LoVo (cell line): ENCODE measurements around the gene MYL5.
"Not testable (repeated sequence)": the region's sequence is repeated elsewhere in the genome, so short reads cannot be mapped to it uniquely, and the experiment has no call there.

Source experiments
- DNase-seq: peaks from one replicate; pipeline ENCODE4 v3.0.0-alpha.2; 2016; ENCODE audit warnings: low spot score

Gene MYL5

DNA sequence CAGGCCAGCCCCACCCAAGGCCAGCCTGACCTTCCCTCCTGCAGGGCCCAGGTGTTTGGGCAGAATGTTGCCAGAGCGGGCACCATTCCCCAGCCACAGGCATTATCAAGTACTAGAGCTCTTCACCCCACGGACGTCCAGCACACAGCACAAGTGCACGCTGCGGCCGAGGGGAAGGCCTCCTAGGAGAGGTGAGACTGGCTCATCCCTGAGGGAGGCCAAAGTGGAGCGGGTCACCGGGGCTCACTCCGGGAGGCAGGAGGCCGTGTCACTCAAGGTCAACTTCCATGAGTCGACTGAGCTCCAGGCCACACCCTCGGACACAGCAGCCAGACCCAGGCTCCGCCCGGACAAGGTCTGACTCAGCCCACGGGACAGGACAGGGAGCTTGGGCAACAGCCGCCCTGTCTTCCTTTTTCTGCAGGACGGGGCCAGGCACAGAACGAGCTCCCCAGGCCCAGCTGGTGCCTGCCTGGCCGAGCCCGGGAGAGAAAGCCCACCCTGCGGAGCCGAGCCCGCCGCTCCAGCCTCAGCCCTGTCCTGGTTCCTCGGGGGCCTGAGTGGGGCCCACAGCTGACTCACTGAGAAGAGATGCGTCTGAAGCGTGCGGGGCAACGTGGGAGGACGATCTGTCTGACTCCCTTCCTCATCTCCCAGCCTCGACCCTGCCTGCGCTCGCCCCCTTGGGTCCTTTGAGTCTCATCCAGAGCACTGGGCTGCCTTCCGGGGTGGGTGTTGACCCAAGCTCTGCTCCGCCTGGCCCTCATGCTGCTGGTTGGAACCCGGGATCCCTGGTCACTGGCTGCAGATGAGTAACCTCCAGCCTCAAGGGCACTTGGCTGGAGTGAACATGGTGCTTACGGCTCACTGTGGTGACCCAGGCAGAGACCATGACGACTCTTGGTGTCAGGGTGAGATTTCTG lies 13.0 kb downstream of the MYL5 start:
- peak; percentile 77 for DNase-seq

DNA sequence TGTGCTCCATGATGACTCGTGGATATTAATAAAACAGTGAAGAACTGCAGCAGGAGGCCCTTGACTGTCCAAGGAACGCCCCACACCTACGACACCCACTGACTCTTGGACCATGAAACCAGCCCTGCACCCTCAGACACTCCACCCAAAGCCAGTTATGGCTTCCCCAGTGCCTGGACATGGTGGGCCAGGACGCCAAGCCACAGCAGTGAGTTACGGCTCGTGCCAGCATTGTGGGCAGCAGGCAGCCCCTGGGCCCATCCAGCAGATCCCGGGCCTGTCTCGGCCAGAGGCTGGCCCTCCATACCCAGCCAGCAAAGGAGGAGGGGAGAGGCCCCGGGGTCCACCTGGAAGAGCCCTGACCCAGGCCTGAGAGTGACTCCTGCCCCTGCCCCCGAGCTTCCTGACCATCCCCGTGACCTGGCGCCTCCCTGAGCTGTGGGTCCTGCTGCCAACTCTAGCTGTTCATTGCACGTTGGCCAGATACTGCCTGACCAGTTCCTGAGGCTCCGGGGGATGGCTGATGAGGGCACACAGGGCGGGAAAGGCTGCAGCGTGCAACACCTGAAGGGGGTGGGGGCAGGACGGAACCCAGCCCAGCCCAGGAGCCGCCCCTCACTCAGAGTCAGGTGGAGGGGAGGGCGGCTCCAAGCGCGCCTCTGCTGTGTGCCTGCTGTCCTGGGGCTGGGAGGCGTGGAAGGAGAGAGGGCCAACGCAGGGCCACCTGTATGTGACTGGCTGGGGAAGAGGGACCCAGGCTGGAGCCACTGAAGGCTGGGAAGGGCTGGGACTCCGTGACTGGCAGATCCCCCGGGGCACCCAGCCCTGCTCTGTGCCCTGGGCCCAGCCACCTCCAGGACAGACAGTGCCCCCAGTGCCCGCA lies 13.9 kb downstream of the MYL5 start:
- no peak for DNase-seq

DNA sequence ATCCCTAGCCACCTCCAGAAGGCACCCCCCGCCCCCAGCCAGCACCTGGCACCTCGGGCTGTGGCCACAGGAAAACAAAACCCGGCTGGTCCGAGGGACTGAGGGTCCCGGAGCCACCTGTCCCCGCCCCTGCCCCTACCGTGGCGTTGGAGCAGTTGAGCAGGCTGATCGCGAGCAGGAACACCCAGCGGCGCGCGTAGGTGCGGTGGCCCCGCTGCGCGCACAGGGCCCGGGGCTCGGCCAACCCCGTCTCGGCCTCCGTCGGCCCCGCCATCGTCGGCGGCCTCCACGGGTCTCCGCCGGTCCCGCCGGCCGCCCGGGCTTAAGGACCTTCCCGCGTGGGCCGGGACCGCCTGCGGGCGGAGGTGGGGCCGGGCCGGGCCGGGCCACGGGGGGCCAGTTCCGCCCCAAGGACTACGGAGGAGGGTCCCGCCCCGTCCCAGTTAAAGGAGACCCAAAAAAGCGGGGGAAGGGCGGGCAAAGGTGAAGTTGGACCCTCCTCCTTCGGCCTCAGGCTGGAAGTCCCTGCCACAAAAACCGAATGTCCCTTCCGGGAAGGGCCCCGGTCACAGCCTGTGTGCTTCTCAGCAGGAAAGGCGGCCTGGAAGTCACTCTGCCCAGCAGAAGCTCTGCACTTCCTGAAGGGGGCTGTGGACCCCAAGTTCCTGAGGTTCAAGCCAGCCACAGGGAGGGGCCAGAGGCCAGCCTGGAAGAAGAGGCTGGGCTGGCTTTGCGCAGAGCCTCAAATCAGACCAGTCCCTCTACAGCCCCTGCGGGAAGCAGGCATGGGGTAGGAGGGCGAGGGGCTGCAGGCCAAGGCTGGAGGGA lies 14.7 kb downstream of the MYL5 start, which contains the start of gene SLC49A3:
SLC49A3 (minus strand) TSS at position 298 of the 828 bp plus-strand sequence; CDS start at position 274, 24 bp downstream.
- DNase-seq, result no peak

DNA sequence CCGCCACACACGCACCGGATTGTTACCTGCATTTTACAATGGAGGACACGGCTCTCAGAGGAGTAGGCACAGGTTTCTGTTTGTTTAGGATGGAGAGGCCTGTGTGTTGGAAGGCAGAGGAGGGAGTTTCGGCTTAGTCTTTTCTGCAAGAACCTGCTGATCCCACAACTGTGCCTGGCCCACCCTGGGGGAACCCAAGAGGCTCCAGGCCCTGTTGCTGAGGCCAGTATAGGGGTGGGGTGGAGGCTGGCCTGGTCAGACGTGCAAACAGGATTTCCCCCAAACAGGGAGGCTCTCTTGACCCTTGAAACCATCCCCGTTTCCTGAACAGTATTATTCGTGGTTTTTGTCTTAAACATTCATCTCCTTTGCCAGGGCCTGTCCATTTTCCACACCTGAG lies 15.4 kb downstream of the MYL5 start:
- DNase-seq, result no peak

DNA sequence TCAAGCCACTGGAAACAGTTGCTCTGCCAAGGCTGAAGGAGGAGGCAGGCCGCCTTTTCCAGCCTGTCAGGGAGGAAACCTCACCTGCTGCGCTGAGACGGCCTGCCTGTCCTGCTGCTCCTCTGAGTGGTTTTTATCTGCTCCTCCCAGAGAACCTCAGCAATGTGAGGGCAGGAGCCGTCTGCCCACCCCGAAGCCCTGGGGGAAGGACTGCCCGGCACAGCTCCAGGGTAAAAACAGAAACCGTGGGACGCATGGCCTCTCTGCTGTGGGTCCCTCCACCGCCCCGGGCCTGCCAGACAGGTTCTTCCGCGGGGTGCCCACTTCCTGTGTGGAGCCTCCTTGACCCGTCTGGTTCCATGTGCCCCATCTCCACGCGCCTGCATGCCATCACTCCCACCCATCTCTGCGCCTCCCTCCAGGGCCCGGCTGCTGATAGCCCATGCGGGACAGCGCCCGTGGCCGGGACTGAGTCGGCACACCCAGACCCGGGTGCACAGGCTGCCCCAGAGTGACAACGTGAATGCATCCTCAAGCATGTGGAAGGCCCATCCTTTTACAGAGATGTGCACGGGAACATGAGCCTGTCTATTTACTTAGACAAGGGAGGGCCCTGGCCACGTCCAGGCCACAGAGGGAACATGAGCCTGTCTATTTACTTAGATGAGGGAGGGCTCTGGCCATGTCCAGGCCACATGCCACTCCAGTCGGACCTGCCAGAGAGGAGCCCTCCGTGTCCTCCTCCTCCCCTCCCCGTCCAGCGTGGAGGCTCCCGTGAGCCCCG lies 18.6 kb downstream of the MYL5 start:
- DNase-seq, result no peak

DNA sequence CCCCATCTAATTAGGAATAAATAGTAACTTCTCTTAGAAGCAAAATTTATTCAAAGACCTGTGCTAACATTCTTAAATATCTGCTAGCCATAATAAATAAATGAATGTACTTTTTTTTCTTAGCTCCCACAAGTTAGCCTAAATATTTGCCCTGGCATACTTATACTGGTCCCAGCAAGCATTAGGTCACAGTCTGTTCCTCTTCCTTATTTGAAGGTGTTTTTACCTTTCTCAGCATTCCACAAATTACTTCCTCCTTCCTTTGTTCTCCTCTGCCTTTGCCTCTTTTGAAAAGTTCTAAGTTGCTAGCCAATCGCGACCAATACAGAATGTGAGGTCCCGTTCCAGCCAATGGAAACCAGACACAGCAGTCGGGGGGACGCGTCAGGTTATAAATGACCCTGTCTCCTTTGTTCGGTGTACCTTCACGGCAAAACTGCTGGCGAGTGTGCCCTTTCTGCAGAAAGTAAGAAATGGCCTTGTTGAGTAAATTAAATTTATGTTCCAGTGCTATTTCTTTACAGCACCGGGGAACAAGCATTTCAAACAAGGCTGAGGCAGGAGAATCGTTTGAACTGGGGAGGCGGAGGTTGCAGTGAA lies 20.1 kb downstream of the MYL5 start:
- not testable (repeated sequence) for DNase-seq

DNA sequence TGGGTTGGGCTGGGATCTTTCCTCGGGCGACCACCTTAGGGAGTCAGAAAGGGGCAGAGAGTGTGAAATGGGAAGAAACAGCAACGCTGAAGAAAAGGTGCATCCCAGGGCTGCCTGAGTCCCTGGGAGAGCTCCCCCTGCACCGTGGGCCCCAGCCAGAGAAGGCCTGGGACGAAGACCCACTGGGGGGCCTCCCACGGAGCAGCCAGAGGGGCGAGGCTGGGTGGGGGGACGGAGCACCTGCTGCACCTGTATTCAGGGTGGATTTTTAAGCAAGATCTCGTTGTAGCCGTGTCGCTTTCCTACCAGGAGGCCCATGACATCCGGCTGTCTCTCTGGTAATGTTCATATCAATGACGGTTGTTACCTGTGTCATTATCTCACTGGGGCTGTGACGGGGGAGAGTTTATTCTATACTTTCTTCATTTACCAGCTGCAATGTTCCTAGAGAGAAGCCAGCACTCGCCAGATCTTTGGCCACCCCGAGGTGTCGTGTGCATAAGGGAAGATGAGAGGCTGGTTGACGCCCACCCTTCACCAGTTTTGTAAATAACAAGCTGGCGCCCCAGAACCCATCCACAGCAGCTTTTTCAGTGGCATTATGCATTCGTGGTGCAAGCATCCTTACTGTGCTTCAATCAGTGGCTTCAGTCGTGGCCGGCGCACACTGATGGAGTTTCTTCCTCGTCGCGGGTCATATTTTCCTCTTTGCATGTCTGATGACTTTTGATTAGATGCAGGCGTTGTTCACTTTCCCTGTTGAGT lies 25.7 kb downstream of the MYL5 start:
- no peak for DNase-seq

DNA sequence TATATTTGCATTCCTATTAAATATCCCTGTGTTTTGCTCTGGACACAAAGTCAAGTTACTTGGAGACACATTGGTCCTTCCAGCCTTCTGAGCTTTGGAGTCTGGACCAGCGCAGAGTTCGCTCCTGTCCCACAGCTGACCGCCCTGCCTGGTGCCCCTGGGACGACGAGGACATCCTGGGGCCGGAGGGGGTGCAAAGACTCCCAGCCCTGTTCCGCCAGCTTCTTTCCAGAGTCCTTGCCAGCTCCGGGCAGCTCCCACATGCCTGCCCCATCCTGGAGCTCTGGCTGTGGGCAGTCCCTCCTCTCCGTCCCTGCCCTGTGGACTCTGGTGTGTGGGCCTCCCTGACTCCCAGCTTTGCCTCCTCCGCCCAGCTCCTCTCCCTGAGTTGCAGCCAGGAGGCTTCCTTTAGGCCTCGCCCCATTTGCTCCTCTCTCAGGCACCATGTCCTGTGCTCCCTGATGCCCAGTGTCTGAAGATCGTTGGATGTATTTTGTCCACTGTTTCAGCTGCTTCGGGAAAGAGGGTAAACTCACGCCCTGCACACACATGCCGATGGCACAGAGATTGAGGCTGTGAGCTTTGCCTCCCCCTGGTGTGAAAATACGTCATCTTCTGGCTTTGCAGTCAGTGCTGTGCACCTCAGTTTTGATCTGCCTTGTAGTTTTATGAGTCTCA lies 26.4 kb downstream of the MYL5 start:
- DNase-seq, result no peak

DNA sequence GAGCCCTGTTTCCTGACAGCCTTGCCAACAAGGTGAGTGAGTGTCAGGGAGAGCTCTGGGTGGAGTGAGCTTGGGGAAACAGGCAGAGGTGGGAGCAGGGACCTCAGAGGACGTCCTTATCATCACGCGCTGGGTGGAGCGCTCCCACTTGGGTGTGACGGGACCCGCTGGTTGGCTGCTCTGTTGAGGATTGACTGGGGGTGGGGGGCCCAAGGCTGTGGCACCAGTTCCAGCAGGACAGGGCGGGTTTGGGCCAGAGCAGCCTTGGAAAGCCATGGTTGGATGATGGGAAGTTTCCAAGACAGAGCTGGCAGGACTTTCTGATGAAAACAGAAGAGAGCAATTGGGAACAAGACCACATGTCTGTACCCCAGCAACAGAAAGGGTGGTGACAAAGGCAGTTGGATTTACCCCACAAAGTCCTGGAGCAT lies 28.3 kb downstream of the MYL5 start:
- DNase-seq, result no peak

DNA sequence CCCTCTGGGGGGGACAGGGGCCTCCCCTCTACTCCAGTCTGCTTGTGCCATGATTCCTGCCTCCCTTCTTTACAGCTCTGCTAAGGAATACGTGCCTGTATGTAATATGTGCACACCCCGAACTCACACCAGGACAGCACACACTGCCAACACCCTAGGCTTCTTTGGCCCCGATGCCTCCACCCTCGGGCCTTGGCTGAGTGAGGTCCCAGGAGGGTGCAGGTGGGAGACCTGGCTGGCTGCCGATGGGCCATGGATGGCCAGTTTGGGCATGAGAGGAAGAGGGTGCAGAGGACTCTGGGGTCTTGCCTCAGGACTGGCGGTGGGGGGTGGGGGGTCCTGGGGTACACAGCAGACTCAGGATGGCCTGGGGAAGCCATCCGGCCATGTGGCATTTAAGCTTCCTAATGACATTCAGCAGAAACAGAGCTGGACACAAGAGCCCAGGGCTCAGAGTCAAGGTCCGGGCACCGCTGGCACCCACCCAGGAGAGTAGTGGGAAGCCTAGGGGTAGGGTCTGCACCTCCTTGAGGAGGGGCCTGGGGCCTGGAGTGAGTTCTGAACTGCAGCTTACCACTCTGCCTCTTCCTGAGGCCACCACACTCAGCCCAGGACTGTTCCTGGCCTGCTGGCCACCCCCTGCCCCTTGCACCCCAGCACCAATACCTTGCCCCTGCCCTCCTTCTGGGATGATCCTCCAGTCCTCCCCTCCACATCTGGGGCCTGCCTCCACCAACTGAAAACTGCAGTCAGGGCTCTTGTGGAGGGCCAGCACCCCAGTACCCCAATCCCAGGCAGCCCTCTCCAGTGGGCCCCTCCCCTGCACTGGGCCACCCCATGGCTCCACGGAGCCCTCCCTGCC lies 29.2 kb downstream of the MYL5 start:
- no peak for DNase-seq

DNA sequence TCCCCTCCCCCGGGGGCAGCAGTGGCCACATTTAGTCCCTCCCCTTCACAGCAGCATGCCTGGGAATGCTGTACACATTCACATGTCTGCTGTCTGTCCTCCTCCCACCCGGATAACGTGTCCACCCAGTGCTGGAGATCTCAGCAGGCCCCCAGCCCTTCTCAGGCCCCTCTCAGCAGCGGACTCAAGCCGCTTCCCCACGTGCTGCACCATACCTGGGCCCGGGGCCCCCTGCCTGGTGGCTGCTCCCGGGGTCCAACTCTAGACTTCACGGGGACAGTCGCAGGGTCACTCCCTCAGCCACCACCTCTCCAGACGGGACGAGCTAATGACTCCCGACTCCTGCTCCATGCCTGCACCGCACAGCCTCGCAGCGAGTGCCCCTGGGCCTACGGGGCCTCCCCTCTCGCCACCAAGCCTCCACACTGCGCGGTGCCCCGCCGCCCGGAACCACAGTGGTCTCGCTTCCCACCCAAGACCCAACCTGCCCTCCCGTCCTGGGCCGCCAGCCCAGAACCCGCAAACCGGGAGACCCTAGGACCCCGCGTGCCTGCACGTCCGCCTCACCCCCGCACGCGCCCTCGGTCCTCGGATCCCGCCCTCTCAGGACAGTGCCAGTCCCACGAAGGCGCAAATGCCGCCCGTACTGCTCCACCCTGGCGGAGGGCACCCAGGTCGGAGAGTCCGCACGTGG lies 30.0 kb downstream of the MYL5 start:
- no peak for DNase-seq

DNA sequence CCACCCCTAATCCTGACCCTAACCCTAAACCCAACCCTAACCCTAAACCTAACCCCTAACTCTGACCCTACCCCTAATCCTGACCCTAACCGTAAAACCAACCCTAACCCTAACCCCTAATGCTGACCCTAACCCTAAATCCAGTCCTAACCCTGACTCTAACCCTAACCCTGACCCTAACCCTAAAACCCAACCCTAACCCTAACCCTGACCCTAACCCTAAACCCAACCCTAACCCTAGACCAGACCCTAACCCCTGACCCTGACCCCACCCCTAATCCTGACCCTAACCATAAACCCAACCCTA lies 30.6 kb downstream of the MYL5 start:
- DNase-seq, result no peak

DNA sequence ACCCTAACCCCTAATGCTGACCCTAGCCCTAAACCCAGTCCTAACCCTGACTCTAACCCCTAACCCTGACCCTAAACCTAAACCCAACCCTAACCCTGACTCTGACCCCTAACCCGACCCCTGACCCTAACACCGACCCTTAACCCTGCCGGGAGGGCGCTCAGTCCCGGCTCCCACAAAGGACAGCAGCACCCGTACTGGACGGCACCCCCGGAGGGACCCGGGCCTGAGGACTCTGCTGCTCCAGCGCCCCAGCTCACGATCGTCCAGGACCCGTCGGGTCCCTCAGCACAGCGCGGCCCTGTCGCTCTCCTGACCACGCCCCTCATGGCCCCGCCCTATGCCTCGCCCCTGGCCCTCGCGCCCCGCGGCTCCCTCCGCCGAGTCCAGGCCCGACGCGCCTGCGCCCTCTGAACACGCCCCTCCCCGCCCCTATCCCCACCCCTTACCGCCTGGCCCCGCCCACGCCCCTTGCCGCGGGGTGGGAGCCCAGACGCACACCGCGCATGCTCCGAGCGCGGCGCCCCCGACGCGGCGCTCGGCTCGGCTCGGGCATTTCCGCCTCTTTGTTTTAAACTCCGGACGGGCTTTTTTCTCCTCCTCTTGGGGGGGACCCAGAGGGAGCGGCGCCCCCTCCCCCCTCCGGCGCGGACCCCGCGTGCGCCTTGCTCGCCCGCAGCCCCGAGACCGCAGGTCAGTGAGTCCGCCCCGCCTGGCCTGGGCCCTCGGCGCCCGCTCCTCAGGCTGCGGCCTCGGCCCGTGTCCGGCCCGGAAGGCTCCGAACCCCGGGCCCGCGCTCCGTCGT lies 31.1 kb downstream of the MYL5 start, which contains the start of gene PCGF3:
PCGF3 (plus strand) TSS at position 555 of the 805 bp plus-strand sequence. CDS start 27,849 bp downstream, outside the sequence.
- peak; percentile 96 for DNase-seq

DNA sequence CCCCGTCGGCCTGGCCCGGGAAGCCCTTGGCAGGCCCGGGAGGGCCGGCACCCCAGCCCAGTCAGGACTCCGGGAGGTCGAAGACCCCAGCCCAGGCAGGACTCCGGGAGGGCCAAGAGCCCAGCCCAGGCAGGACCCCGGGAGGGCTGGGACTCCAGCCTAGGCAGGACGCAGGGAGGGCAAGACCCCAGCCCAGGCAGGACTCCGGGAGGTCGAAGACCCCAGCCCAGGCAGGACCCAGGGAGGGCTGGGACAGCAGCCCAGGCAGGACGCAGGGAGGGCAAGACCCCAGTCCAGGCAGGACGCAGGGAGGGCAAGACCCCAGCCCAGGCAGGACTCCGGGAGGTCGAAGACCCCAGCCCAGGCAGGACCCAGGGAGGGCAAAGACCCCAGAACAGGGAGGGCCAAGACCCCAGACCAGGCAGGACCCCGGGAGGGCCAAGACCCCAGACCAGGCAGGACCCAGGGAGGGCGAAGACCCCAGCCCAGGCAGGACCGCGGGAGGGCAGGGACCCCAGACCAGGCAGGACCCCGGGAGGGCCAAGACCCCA lies 31.8 kb downstream of the MYL5 start:
- DNase-seq, result not testable (repeated sequence)

DNA sequence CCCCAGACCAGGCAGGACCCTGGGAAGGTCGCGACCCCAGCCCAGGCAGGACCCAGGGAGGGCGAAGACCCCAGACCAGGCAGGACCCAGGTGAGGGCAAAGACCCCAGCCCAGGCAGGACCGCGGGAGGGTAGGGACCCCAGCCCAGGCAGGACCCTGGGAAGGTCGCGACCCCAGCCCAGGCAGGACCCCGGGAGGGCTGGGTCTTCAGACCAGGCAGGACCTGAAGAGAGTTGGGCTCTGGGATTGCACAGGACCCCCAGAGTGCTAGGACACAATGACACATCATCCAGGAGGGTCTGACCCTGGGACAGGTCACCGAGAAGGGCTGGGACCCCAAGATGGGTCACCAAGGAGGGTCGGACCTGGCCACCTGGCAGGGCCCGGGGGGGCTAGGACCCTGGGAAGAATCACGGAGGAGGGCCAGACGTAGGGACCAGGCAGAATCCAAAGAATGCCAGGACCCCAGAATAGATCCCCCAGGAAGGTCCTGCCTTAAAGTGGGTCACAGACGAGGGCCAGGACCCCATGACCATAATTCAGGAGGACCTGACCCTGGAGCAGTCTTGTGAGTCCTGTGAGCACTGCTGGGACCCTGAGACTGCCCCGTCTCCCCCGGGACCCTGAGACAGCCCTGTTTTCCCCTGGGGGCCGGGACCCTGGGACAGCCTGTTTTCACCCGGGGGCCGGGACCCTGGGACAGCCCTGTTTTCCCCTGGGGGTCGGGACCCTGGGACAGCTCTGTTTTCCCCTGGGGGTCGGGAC lies 32.7 kb downstream of the MYL5 start:
- DNase-seq, result no peak
